ENCODE data around the gene RGL2. TPM values are rescaled to one million over a fixed set of nuclear protein-coding genes. Genes with fewer than 3 reads are reported as not detected.

Gene RGL2
- total and polyA plus RNA-seq, 10 of the 15 experiments (the other 5 are each of a cell fraction or from before 2014, with no cell fraction given), result 0.84 to 21.2 (median 6.8) TPM

- Histone ChIP-seq H3K27ac (ENCODE audit: control insufficient read depth, insufficient read depth) (no peak overlapping the region), H3K4me1 (ENCODE audit: control insufficient read depth, insufficient read depth, low read length) (peaks cover 6% of the 10 kb centered on the region; the same call in 1 of the 2 replicates), H3K36me3 (ENCODE audit: control insufficient read depth in 2 of 2, insufficient read depth in 2 of 2, low read length in 1 of 2) (peaks cover 2 to 16% of the 10 kb centered on the region in 2 experiments; a peak in 3 of 4 replicates), H3K79me2 (ENCODE audit: control insufficient read depth, insufficient read depth, low read length) (peaks cover 11% of the 10 kb centered on the region), H2AFZ (ENCODE audit: control insufficient read depth, low read depth, low read length) (no peak overlapping the region), H3K9ac (ENCODE audit: control insufficient read depth, insufficient read depth, low read length) (no peak overlapping the region), H4K20me1 (ENCODE audit: control insufficient read depth, insufficient read depth) (no peaks in the 10 kb centered on the region), H3K4me2 (ENCODE audit: control insufficient read depth, insufficient read depth) (no peak overlapping the region), H3K9me3 (replicated peaks; ENCODE audit: control insufficient read depth, insufficient read depth, low read length) (no peaks in the 10 kb centered on the region), H3K27me3 (replicated peaks in 1 of 2; ENCODE audit: control insufficient read depth in 2 of 2, insufficient read depth in 2 of 2, low read length in 1 of 2) (no peaks in the 10 kb centered on the region), H3K4me3 (no peak overlapping the region)
- no peak for ATAC-seq
- in situ Hi-C loops (cut with MboI), result no loop called here
- SMC1A ChIA-PET (ENCODE audit: uncharacterized antibody, unreplicated experiment), result no interaction called here
- DNase-seq (ENCODE audit: low read depth, low spot score), result no peak
- WGBS (ENCODE audit: insufficient coverage, insufficient replicate concordance, low lambda C conversion rate, missing lambda C conversion rate), result 96% methylated on average over 4 of the region's 4 CpGs
- POLR2A ChIA-PET, result interaction anchor here (0.5 to 1.9 kb wide), 3 partner anchors 17 to 78 kb away, joined by 4 to 9 read pairs (median 6); partner anchors contain the start of genes RPS18 and VPS52
- RAD21 ChIA-PET (ENCODE audit: unreplicated experiment), result no interaction called here
- intact Hi-C loops (cut with micrococcal nuclease; ENCODE audit: unreplicated experiment), result no loop called here
- BruUV-seq (replicated peaks), result no TSS peak
- TF ChIP-seq POLR2AphosphoS2 (IDR thresholded peaks at IDR 0.05; ENCODE audit: low read depth, low read length), result no peak
- no peak for TF ChIP-seq ZBTB4 (CRISPR knock-in tag; IDR thresholded peaks at IDR 0.05)
- TF ChIP-seq BCL3 (IDR thresholded peaks at IDR 0.05; ENCODE audit: borderline replicate concordance, insufficient read depth, low read depth, low read length, poor library complexity, severe bottlenecking), result no peak
- no peak for TF ChIP-seq YBX1 (IDR thresholded peaks at IDR 0.05)
- TF ChIP-seq CEBPB (IDR thresholded peaks at IDR 0.05; ENCODE audit: borderline replicate concordance in 1 of 2, low read depth in 2 of 2, low read length in 2 of 2), result no peak
- no peak for TF ChIP-seq MYB (IDR thresholded peaks at IDR 0.05; ENCODE audit: borderline replicate concordance, low read depth, low read length)
- TF ChIP-seq IKZF1 (conservative IDR thresholded peaks at IDR 0.05), result no peak
- no peak for FAIRE-seq
- CTCF ChIA-PET, result interaction anchor here (0.6 to 1.2 kb wide), 2 partner anchors 9 to 255 kb away, joined by 3 to 4 read pairs; no protein-coding TSS in a partner anchor
Observed at GRCh38 chr6:33254591-33254990, 44.2 kb downstream of the RGL2 start.
